ENCODE results near the gene IL26. TPM values are rescaled to one million over a fixed set of nuclear protein-coding genes. Genes with fewer than 3 reads are reported as not detected.
A peak's percentile ranks its signal among the peaks of the same experiment; 100 is the strongest.

IL26 gene
- total RNA-seq, 4 donors from 2014 or later: not detected

GRCh38 chr12:68245180-68246021, 19.8 kb upstream of the IL26 start:
- Histone ChIP-seq H3K27me3 (no peaks in the 10 kb centered on the region), H3K9me3 (no peaks in the 10 kb centered on the region), H3K27ac (replicated peaks in 1 of 4) (peak overlapping the region; percentile 29 to 61 (median 49)), H3K36me3 (no peaks in the 10 kb centered on the region), H3K4me3 (peak overlapping the region; percentile 32 to 40 (median 38)), H3K4me1 (peaks cover 9 to 40% (median 30%) of the 10 kb centered on the region in 4 donors)
- no peak for TF ChIP-seq POLR2AphosphoS5 (IDR thresholded peaks at IDR 0.05)
- TF ChIP-seq EP300 (IDR thresholded peaks at IDR 0.05): no peak
- TF ChIP-seq POLR2A (IDR thresholded peaks at IDR 0.05; ENCODE audit: low read depth): no peak
- no peak for TF ChIP-seq CTCF (IDR thresholded peaks at IDR 0.05)
- 15% methylated on average over 6 of the region's 6 CpGs for WGBS
- no peak for DNase-seq (ENCODE audit: extremely low spot score)
- intact Hi-C loops (cut with DNase I): no loop called here

- Histone ChIP-seq H3K4me1 (peaks cover 9 to 48% (median 39%) of the 10 kb centered on the region in 4 donors), H3K27me3 (no peaks in the 10 kb centered on the region), H3K27ac (replicated peaks in 1 of 4) (no peak overlapping the region), H3K9me3 (no peaks in the 10 kb centered on the region), H3K4me3 (no peak overlapping the region), H3K36me3 (no peaks in the 10 kb centered on the region)
- TF ChIP-seq CTCF (IDR thresholded peaks at IDR 0.05): no peak
- TF ChIP-seq EP300 (IDR thresholded peaks at IDR 0.05): no peak
- TF ChIP-seq POLR2A (IDR thresholded peaks at IDR 0.05; ENCODE audit: low read depth): no peak
- TF ChIP-seq POLR2AphosphoS5 (IDR thresholded peaks at IDR 0.05): no peak
- no peak for DNase-seq (ENCODE audit: extremely low spot score)
- intact Hi-C loops (cut with DNase I): no loop called here
Observed at GRCh38 chr12:68242777-68243176, 17.2 kb upstream of the IL26 start.

- no peak for TF ChIP-seq CTCF (IDR thresholded peaks at IDR 0.05)
- peak in 1 of 2 donors; percentile 56 for TF ChIP-seq POLR2AphosphoS5 (IDR thresholded peaks at IDR 0.05)
- intact Hi-C loops (cut with DNase I): no loop called here
Observed at GRCh38 chr12:68240975-68241374, 15.4 kb upstream of the IL26 start.

GRCh38 chr12:68240079-68240478, 14.5 kb upstream of the IL26 start:
- peak overlapping the region in 3 of 4 donors; percentile 42 to 55 (median 42) for H3K27ac ChIP-seq (replicated peaks in 1 of 4)

More at GRCh38 chr12:68240975-68241374, 15.4 kb upstream of the IL26 start:
- peaks cover 20 to 56% (median 46%) of the 10 kb centered on the region in 4 donors for H3K4me1 ChIP-seq
- no peak for DNase-seq (ENCODE audit: extremely low spot score)
- no peaks in the 10 kb centered on the region for H3K9me3 ChIP-seq
- 0% methylated on average over 1 of the region's 1 CpG for WGBS
- H3K4me3 ChIP-seq: peak overlapping the region in 2 of 4 donors; percentile 22 to 24
- no peaks in the 10 kb centered on the region for H3K27me3 ChIP-seq
- peak overlapping the region in 3 of 4 donors; percentile 42 to 55 (median 42) for H3K27ac ChIP-seq (replicated peaks in 1 of 4)
- H3K36me3 ChIP-seq: no peaks in the 10 kb centered on the region

More at GRCh38 chr12:68240079-68240478, 14.5 kb upstream of the IL26 start:
- DNase-seq (ENCODE audit: extremely low spot score): no peak
- peaks cover 13 to 47% (median 37%) of the 10 kb centered on the region in 4 donors for H3K4me1 ChIP-seq
- H3K4me3 ChIP-seq: no peak overlapping the region
- intact Hi-C loops (cut with DNase I): no loop called here
- 43% methylated on average over 1 of the region's 1 CpG for WGBS
- H3K36me3 ChIP-seq: no peaks in the 10 kb centered on the region
- no peaks in the 10 kb centered on the region for H3K9me3 ChIP-seq
- TF ChIP-seq POLR2A (IDR thresholded peaks at IDR 0.05; ENCODE audit: low read depth): no peak
- TF ChIP-seq CTCF (IDR thresholded peaks at IDR 0.05): no peak
- TF ChIP-seq EP300 (IDR thresholded peaks at IDR 0.05): no peak
- TF ChIP-seq POLR2AphosphoS5 (IDR thresholded peaks at IDR 0.05): no peak
- no peaks in the 10 kb centered on the region for H3K27me3 ChIP-seq

Measured in esophagus muscularis mucosa (tissue), 4 donors.